K562 (cell line): ENCODE measurements around the gene KLB. TPM values are rescaled to one million over a fixed set of nuclear protein-coding genes. Genes with fewer than 3 reads are reported as not detected.

Source experiments
- ARID4B ChIP-seq: sonication (generic); formaldehyde crosslinking; IDR thresholded peaks from 2 replicates; pipeline ENCODE4 v1.8.0; 2022; ENCODE audit warnings: mild to moderate bottlenecking, missing genetic modification reagents
- BRD9 ChIP-seq: fragments of 450-650 bp; IDR thresholded peaks from 2 replicates; pipeline ENCODE4 v1.6.1; 2018; ENCODE audit warnings: low read depth; ENCODE audit not compliant: partially characterized antibody
- CBX3 ChIP-seq, 2 experiments: IDR thresholded peaks; 1 replicate in 1 of 2; 2 replicates in 1 of 2; pipeline ENCODE4 v1.6.1; 2012; ENCODE audit warnings: inconsistent platforms in 2 of 2, low read length in 2 of 2, borderline replicate concordance in 1 of 2, control low read depth in 1 of 2
- CC2D1A ChIP-seq: fragments of 450-650 bp; IDR thresholded peaks from 2 replicates; pipeline ENCODE4 v1.6.1; 2017; ENCODE audit warnings: mild to moderate bottlenecking
- FOXM1 ChIP-seq, 2 experiments: fragments of 450-650 bp in 1 of 2; sonication (generic) in 1 of 2; formaldehyde crosslinking in 1 of 2; IDR thresholded peaks; 2 replicates each; pipeline versions ENCODE4 v1.6.1 to v1.9.0; 2017 to 2022; ENCODE audit warnings: low read depth in 2 of 2, mild to moderate bottlenecking in 2 of 2, missing genetic modification reagents in 1 of 2, moderate library complexity in 1 of 2
- HDAC3 ChIP-seq: fragments of 450-650 bp; IDR thresholded peaks from 2 replicates; pipeline ENCODE4 v1.6.1; 2018; ENCODE audit warnings: borderline replicate concordance, mild to moderate bottlenecking, moderate library complexity; ENCODE audit not compliant: partially characterized antibody
- HMG20B ChIP-seq: fragments of 250-450 bp; sonication (Bioruptor Pico); IDR thresholded peaks from 2 replicates; pipeline ENCODE4 v1.5.0; 2021; ENCODE audit warnings: mild to moderate bottlenecking
- NFYB ChIP-seq: IDR thresholded peaks from 2 replicates; pipeline ENCODE4 v1.6.1; 2011; ENCODE audit warnings: mild to moderate bottlenecking, moderate library complexity; ENCODE audit not compliant: insufficient read length; ENCODE audit errors: extremely low read depth
- NR2C1 ChIP-seq, 2 experiments: fragments of 450-650 bp; IDR thresholded peaks; 2 replicates each; pipeline ENCODE4 v1.6.1; 2017; ENCODE audit warnings: mild to moderate bottlenecking in 2 of 2, antibody characterized with exemption in 1 of 2, inconsistent platforms in 1 of 2, missing compliant biosample characterization in 1 of 2, missing genetic modification characterization in 1 of 2
- NRF1 ChIP-seq, 2 experiments: fragments of 450-650 bp; IDR thresholded peaks in 1 of 2; conservative IDR thresholded peaks in 1 of 2; 2 replicates each; pipeline ENCODE4 v1.6.1; 2014; ENCODE audit warnings: mild to moderate bottlenecking in 2 of 2
- THRAP3 ChIP-seq: fragments of 450-650 bp; IDR thresholded peaks from 2 replicates; pipeline ENCODE4 v1.6.1; 2016; ENCODE audit warnings: mild to moderate bottlenecking, inconsistent platforms, borderline replicate concordance
- ZBED1 ChIP-seq: IDR thresholded peaks from 2 replicates; pipeline ENCODE4 v1.6.1; 2014
- ZBTB2 ChIP-seq: fragments of 450-650 bp; IDR thresholded peaks from 2 replicates; pipeline ENCODE4 v1.6.1; 2016; ENCODE audit warnings: antibody characterized with exemption
- ZNF24 ChIP-seq: fragments of 450-650 bp; IDR thresholded peaks from 2 replicates; pipeline ENCODE4 v1.6.1; 2016
- ZNF766 ChIP-seq: fragments of 200-800 bp; sonication (Bioruptor generic); conservative IDR thresholded peaks from 2 replicates; pipeline ENCODE4 v1.6.1; 2016; ENCODE audit warnings: missing genetic modification characterization, missing compliant biosample characterization
- polyA plus RNA-seq, 8 experiments: library from polyadenylated mRNA; depleted of rRNA in 4 of 8; stranded (reverse) in 5 of 8; unstranded in 3 of 8; fragments of >200 nt; fragmentation: Nextera tagmentation in 2 of 8; fragmentation: Illumina TruSeq in 1 of 8; extraction: Ambion mirVana in 2 of 8; extraction: Trizol in 1 of 8; gene quantifications; 2 replicates each; pipeline versions ENCODE4 v1.2.1 to v1.2.3, GENCODE V29; 2011 to 2014; ENCODE audit warnings: inconsistent platforms in 1 of 8, missing spikeins in 1 of 8
- total RNA-seq, 7 experiments: library from RNA; depleted of rRNA in 6 of 7; stranded (reverse); fragments of >200 nt in 6 of 7; fragmentation: Illumina TruSeq in 2 of 7; extraction: Trizol in 2 of 7; gene quantifications; 2 replicates each; pipeline versions ENCODE4 v1.2.1 to v1.2.3, GENCODE V29; 2011 to 2021; ENCODE audit warnings: low replicate concordance in 1 of 7
- TF ChIP-seq, protein P1 (sequence below), 2 experiments: fragments of 450-650 bp; conservative IDR thresholded peaks; 2 replicates each; pipeline ENCODE4 v1.6.1; 2017; ENCODE audit warnings: mild to moderate bottlenecking in 2 of 2, moderate library complexity in 2 of 2
- TF ChIP-seq, protein P2 (sequence below): fragments of 250-450 bp; sonication (Bioruptor Pico); IDR thresholded peaks from 2 replicates; pipeline ENCODE4 v1.4.0; 2020

The KLB gene
- total and polyA plus RNA-seq, 9 of the 15 experiments (the other 6 are each of a cell fraction or from before 2014, with no cell fraction given), result 0.04 to 0.13 TPM; not detected in 7

DNA sequence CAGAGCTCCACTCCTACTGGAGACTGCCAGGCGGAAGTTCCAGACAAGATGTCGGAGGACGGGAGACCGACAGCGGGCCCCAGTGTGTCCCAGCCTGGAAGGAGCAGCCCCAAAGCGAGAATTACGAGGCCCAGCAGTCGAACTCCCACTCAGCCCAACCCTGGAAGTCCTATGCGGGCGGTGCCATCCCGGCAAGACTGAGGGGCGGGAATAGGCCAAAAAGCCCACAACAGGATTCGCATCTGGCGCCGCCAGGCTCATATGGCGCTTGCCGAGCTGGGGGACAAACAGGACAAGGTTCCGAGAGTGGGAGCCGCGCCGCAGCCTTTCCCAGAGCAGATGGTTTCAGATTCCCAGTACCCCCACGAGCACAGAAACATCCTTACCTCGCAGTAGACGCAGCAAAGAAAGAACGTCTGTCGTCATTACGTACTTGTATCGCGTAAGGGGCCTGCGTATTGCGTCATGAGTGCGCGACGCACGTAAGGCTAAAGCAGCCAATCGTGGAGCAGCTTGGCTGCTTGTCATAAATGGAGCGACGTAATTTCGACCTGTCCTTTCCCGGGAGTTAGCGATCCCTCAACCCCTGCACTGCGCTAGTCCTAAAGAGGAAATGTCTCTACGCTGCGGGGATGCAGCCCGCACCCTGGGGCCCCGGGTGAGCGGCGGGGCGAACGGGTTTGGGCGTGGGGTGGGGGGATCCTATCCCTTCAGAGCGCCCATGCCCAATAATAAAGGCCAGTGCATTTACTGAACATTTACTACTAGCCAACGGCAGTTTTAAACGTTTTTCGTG, 52.0 kb downstream of the KLB start, which contains the start of the genes LIAS and RPL9 (continued):
- TF ChIP-seq CBX3 (IDR thresholded peaks at IDR 0.05; ENCODE audit: borderline replicate concordance in 1 of 2, low read length in 2 of 2), result 0 out of 3 replicates have a peak, but pooled peaks of 1 of the 2 experiments have one; percentile 8
- peak; percentile 100 for TF ChIP-seq ZBTB2
- TF ChIP-seq ARID4B (CRISPR knock-in tag), result peak; percentile 53; the same call in 1 of the 2 replicates
- peak; percentile 10; the same call in 1 of the 2 replicates for TF ChIP-seq FOXM1 (IDR thresholded peaks at IDR 0.05; ENCODE audit: low read depth)
- TF ChIP-seq FOXM1 (CRISPR knock-in tag; IDR thresholded peaks at IDR 0.05; ENCODE audit: low read depth), result no peak
- TF ChIP-seq, protein P1, sequence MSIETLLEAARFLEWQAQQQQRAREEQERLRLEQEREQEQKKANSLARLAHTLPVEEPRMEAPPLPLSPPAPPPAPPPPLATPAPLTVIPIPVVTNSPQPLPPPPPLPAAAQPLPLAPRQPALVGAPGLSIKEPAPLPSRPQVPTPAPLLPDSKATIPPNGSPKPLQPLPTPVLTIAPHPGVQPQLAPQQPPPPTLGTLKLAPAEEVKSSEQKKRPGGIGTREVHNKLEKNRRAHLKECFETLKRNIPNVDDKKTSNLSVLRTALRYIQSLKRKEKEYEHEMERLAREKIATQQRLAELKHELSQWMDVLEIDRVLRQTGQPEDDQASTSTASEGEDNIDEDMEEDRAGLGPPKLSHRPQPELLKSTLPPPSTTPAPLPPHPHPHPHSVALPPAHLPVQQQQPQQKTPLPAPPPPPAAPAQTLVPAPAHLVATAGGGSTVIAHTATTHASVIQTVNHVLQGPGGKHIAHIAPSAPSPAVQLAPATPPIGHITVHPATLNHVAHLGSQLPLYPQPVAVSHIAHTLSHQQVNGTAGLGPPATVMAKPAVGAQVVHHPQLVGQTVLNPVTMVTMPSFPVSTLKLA (conservative IDR thresholded peaks at IDR 0.05), result peak; percentile 78 to 86
- TF ChIP-seq, protein P2, sequence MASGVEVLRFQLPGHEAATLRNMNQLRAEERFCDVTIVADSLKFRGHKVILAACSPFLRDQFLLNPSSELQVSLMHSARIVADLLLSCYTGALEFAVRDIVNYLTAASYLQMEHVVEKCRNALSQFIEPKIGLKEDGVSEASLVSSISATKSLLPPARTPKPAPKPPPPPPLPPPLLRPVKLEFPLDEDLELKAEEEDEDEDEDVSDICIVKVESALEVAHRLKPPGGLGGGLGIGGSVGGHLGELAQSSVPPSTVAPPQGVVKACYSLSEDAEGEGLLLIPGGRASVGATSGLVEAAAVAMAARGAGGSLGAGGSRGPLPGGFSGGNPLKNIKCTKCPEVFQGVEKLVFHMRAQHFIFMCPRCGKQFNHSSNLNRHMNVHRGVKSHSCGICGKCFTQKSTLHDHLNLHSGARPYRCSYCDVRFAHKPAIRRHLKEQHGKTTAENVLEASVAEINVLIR, result peak; percentile 99
- peak; percentile 79 for TF ChIP-seq NFYB
- peak; percentile 70; the same call in 1 of the 2 replicates for TF ChIP-seq ZBED1
- peak; percentile 66; the same call in 1 of the 2 replicates for TF ChIP-seq ZNF766 (CRISPR knock-in tag)
- peak; percentile 32 for TF ChIP-seq HDAC3
- peak; percentile 55; the same call in 1 of the 2 replicates for TF ChIP-seq NR2C1 (IDR thresholded peaks at IDR 0.05)
- TF ChIP-seq NR2C1 (tag; IDR thresholded peaks at IDR 0.05), result peak; percentile 47
- TF ChIP-seq CC2D1A, result peak; percentile 30; the same call in 1 of the 2 replicates
- TF ChIP-seq HMG20B (CRISPR knock-in tag), result peak; percentile 51; the same call in 1 of the 2 replicates
- TF ChIP-seq THRAP3, result no peak
- TF ChIP-seq BRD9, result peak; percentile 98
- peak; percentile 58 for TF ChIP-seq NRF1 (conservative IDR thresholded peaks at IDR 0.05 in 1 of 2, IDR thresholded peaks at IDR 0.05 in 1 of 2)
- 0 out of 2 replicates have a peak, but pooled peaks have one; percentile 11 for TF ChIP-seq ZNF24
